Astrocyte (in vitro differentiated cells and primary cell): ENCODE data around the gene TNFSF8. TPM values are rescaled to one million over a fixed set of nuclear protein-coding genes. Genes with fewer than 3 reads are reported as not detected.

ENCODE experiments used
- DNase-seq: peaks from one replicate; pipeline ENCODE4 v3.0.0-alpha.2; 2010; ENCODE audit warnings: low read depth
- FAIRE-seq: peaks from 2 replicates; lab custom pipeline; 2011; peaks lifted over from hg19 to GRCh38; lab: Jason Lieb, UNC
- H2AFZ ChIP-seq: 2 replicates; pipeline ENCODE4 v1.6.0; 2012; ENCODE audit warnings: low read depth, low read length, inconsistent platforms
- H3K27ac ChIP-seq: 2 replicates; pipeline ENCODE4 v1.5.1; 2011; ENCODE audit warnings: low read depth, low read length, inconsistent platforms
- H3K27me3 ChIP-seq: 2 replicates; pipeline ENCODE4 v1.6.0; 2011; ENCODE audit warnings: low read length, inconsistent platforms; ENCODE audit not compliant: insufficient read depth
- H3K36me3 ChIP-seq: 2 replicates; pipeline ENCODE4 v1.5.1; 2011; ENCODE audit warnings: low read length, inconsistent platforms; ENCODE audit not compliant: insufficient read depth
- H3K4me1 ChIP-seq: 2 replicates; pipeline ENCODE4 v1.5.1; 2011; ENCODE audit warnings: low read length, inconsistent platforms; ENCODE audit not compliant: insufficient read depth
- H3K4me2 ChIP-seq: 2 replicates; pipeline ENCODE4 v1.6.0; 2012; ENCODE audit warnings: low read length, inconsistent platforms
- H3K4me3 ChIP-seq: 2 replicates; pipeline ENCODE4 v1.5.1; 2011; ENCODE audit warnings: low read depth, mild to moderate bottlenecking, low read length, inconsistent platforms; ENCODE audit not compliant: insufficient read depth
- H3K79me2 ChIP-seq: 2 replicates; pipeline ENCODE4 v1.6.0; 2012; ENCODE audit warnings: mild to moderate bottlenecking, low read length, inconsistent platforms; ENCODE audit not compliant: insufficient read depth
- H3K9ac ChIP-seq: 2 replicates; pipeline ENCODE4 v1.6.0; 2012; ENCODE audit warnings: mild to moderate bottlenecking, low read length, inconsistent platforms
- H3K9me3 ChIP-seq: 2 replicates; pipeline ENCODE4 v1.5.1; 2012; ENCODE audit warnings: low read depth, mild to moderate bottlenecking, low read length, inconsistent platforms; ENCODE audit not compliant: insufficient read depth
- H4K20me1 ChIP-seq: 2 replicates; pipeline ENCODE4 v1.6.0; 2012; ENCODE audit warnings: low read length, inconsistent platforms; ENCODE audit not compliant: insufficient read depth
- H3K27ac Mint-ChIP-seq: one replicate; pipeline ENCODE4 v1.8.0; 2021; ENCODE audit warnings: mild to moderate bottlenecking, mixed read lengths; ENCODE audit not compliant: unreplicated experiment
- H3K27me3 Mint-ChIP-seq: one replicate; pipeline ENCODE4 v1.8.0; 2021; ENCODE audit warnings: low read depth, mixed read lengths; ENCODE audit not compliant: unreplicated experiment
- H3K36me3 Mint-ChIP-seq: one replicate; pipeline ENCODE4 v1.8.0; 2021; ENCODE audit warnings: low read depth, mixed read lengths; ENCODE audit not compliant: unreplicated experiment
- H3K4me1 Mint-ChIP-seq: one replicate; pipeline ENCODE4 v1.8.0; 2021; ENCODE audit warnings: low read depth, mixed read lengths; ENCODE audit not compliant: unreplicated experiment
- H3K4me3 Mint-ChIP-seq: one replicate; pipeline ENCODE4 v1.8.0; 2021; ENCODE audit warnings: mild to moderate bottlenecking, moderate library complexity, mixed read lengths; ENCODE audit not compliant: unreplicated experiment
- H3K9me3 Mint-ChIP-seq: one replicate; pipeline ENCODE4 v1.8.0; 2021; ENCODE audit warnings: mild to moderate bottlenecking, mixed read lengths; ENCODE audit not compliant: unreplicated experiment
- CTCF ChIP-seq: IDR thresholded peaks from 2 replicates; pipeline ENCODE4 v1.5.1; 2011; ENCODE audit warnings: low read depth, mild to moderate bottlenecking, inconsistent platforms, low read length, moderate library complexity; ENCODE audit not compliant: insufficient read depth
- EZH2 ChIP-seq: IDR thresholded peaks from 2 replicates; pipeline ENCODE4 v1.6.1; 2012; ENCODE audit warnings: mild to moderate bottlenecking, low read length, inconsistent platforms; ENCODE audit not compliant: insufficient read depth
- total RNA-seq: library from RNA; stranded (reverse); gene quantifications from 2 replicates; pipeline ENCODE4 v1.2.1, GENCODE V29; 2021

TNFSF8 gene
- total RNA-seq, 1 donor from 2014 or later: not detected

DNA sequence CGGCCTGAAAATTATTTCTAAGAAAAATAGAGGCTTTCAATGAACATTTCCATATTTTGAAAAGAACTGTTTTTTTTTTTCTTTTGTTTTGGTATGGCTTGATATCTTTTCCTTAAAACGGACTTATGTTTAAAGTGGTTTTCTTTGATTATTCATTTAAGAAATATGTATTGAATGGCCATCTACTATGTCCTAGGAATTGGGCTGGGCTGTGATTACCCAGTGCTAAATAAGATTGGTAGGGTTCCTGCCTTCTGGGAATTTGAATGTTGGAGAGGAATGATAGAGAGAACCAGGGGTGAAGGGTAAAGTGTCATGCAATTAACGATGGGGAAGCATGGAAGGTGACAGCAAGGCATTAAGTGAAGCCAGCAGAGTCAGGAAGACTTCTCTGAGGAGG lies 33.2 kb downstream of the TNFSF8 start:
- no peak overlapping the region for H3K4me3 Mint-ChIP-seq

GRCh38 chr9:114896344-114896743 lies 34.0 kb downstream of the TNFSF8 start:
- DNase-seq (no peak), FAIRE-seq (no peak)
- peak overlapping the region; percentile 98 for H3K27ac Mint-ChIP-seq
- no peaks in the 10 kb centered on the region for H3K79me2 ChIP-seq
- no peak overlapping the region for H3K4me2 ChIP-seq
- H3K27me3 Mint-ChIP-seq: no peaks in the 10 kb centered on the region
- H4K20me1 ChIP-seq: no peaks in the 10 kb centered on the region
- no peak overlapping the region for H3K27ac ChIP-seq
- peaks cover 32% of the 10 kb centered on the region for H3K4me1 Mint-ChIP-seq
- no peaks in the 10 kb centered on the region for H3K27me3 ChIP-seq
- H3K36me3 ChIP-seq: no peaks in the 10 kb centered on the region
- no peak overlapping the region for H2AFZ ChIP-seq
- H3K4me1 ChIP-seq: peaks cover 42% of the 10 kb centered on the region
- H3K4me3 ChIP-seq: no peak overlapping the region
- TF ChIP-seq CTCF (no peak), EZH2 (no peak)
- H3K36me3 Mint-ChIP-seq: no peaks in the 10 kb centered on the region
- H3K9me3 Mint-ChIP-seq: peaks cover 3% of the 10 kb centered on the region
- H3K9me3 ChIP-seq: no peaks in the 10 kb centered on the region
- no peak overlapping the region for H3K4me3 Mint-ChIP-seq
- H3K9ac ChIP-seq: no peak overlapping the region

More for the DNA sequence above, 33.2 kb downstream of the TNFSF8 start:
- Mint-ChIP-seq H3K4me1 (peaks cover 40% of the 10 kb centered on the region), H3K9me3 (no peaks in the 10 kb centered on the region), H3K27me3 (no peaks in the 10 kb centered on the region), H3K36me3 (no peaks in the 10 kb centered on the region), H3K27ac (no peak overlapping the region)
- Histone ChIP-seq H3K4me1 (peaks cover 50% of the 10 kb centered on the region), H3K9ac (no peak overlapping the region), H3K36me3 (no peaks in the 10 kb centered on the region), H3K27me3 (no peaks in the 10 kb centered on the region), H3K79me2 (no peaks in the 10 kb centered on the region), H4K20me1 (no peaks in the 10 kb centered on the region), H3K27ac (no peak overlapping the region), H2AFZ (no peak overlapping the region), H3K4me2 (no peak overlapping the region), H3K9me3 (no peaks in the 10 kb centered on the region), H3K4me3 (no peak overlapping the region)
- no peak for DNase-seq
- TF ChIP-seq CTCF (no peak), EZH2 (no peak)
- FAIRE-seq: no peak

- Mint-ChIP-seq H3K27ac (peak overlapping the region; percentile 98), H3K9me3 (peaks cover 4% of the 10 kb centered on the region), H3K36me3 (no peaks in the 10 kb centered on the region), H3K4me3 (no peak overlapping the region), H3K4me1 (peaks cover 27% of the 10 kb centered on the region), H3K27me3 (no peaks in the 10 kb centered on the region)
- DNase-seq (no peak), FAIRE-seq (no peak)
- Histone ChIP-seq H3K27me3 (no peaks in the 10 kb centered on the region), H4K20me1 (no peaks in the 10 kb centered on the region), H2AFZ (no peak overlapping the region), H3K27ac (peak overlapping the region; percentile 80), H3K4me1 (peaks cover 35% of the 10 kb centered on the region), H3K4me3 (no peak overlapping the region), H3K4me2 (peak overlapping the region; percentile 56), H3K79me2 (no peaks in the 10 kb centered on the region), H3K9ac (peak overlapping the region; percentile 46), H3K36me3 (no peaks in the 10 kb centered on the region), H3K9me3 (no peaks in the 10 kb centered on the region)
- no peak for TF ChIP-seq CTCF
- no peak for TF ChIP-seq EZH2
Observed at GRCh38 chr9:114895521-114895991, 34.8 kb downstream of the TNFSF8 start.
